Measurements from ENCODE around the gene PLEK2. TPM values are rescaled to one million over a fixed set of nuclear protein-coding genes. Genes with fewer than 3 reads are reported as not detected.

PLEK2 gene
- total RNA-seq, 3 donors from 2014 or later = 15.0 to 41.7 (median 30.8) TPM

- ATAC-seq = no peak
- TF ChIP-seq CTCF (IDR thresholded peaks at IDR 0.05) = no peak
- Histone ChIP-seq H3K9me3 (no peaks in the 10 kb centered on the region), H3K4me1 (ENCODE audit: low read depth) (no peaks in the 10 kb centered on the region), H3K4me3 (no peak overlapping the region), H3K36me3 (ENCODE audit: low read depth) (peaks cover 21% of the 10 kb centered on the region)
- intact Hi-C loops (cut with DNase I, micrococcal nuclease) = no loop called here
- no peak for DNase-seq
These were observed 34.0 kb downstream of the PLEK2 start for GRCh38 chr14:67377916-67378315.

GRCh38 chr14:67373347-67373746 lies 38.6 kb downstream of the PLEK2 start:
- ATAC-seq (no peak), DNase-seq (no peak)
- no peaks in the 10 kb centered on the region for H3K9me3 ChIP-seq
- peaks cover 10% of the 10 kb centered on the region for H3K36me3 ChIP-seq (ENCODE audit: low read depth)
- no peaks in the 10 kb centered on the region for H3K4me1 ChIP-seq (ENCODE audit: low read depth)
- H3K4me3 ChIP-seq = no peak overlapping the region
- TF ChIP-seq CTCF (IDR thresholded peaks at IDR 0.05) = no peak
- intact Hi-C loops (cut with DNase I, micrococcal nuclease) = no loop called here

GRCh38 chr14:67372833-67373232 lies 39.1 kb downstream of the PLEK2 start:
- Histone ChIP-seq H3K9me3 (no peaks in the 10 kb centered on the region), H3K36me3 (ENCODE audit: low read depth) (peaks cover 10% of the 10 kb centered on the region), H3K4me3 (no peak overlapping the region), H3K4me1 (ENCODE audit: low read depth) (no peaks in the 10 kb centered on the region)
- no peak for DNase-seq
- ATAC-seq = no peak
- intact Hi-C loops (cut with DNase I, micrococcal nuclease) = no loop called here
- no peak for TF ChIP-seq CTCF (IDR thresholded peaks at IDR 0.05)

GRCh38 chr14:67371247-67372148 lies 40.5 kb downstream of the PLEK2 start:
- Histone ChIP-seq H3K4me3 (no peak overlapping the region), H3K9me3 (no peaks in the 10 kb centered on the region), H3K36me3 (ENCODE audit: low read depth) (peaks cover 3% of the 10 kb centered on the region), H3K4me1 (ENCODE audit: low read depth) (no peaks in the 10 kb centered on the region)
- no peak for TF ChIP-seq CTCF (IDR thresholded peaks at IDR 0.05)
- ATAC-seq (peak; percentile 25), DNase-seq (no peak)
- intact Hi-C loops (cut with DNase I, micrococcal nuclease) = no loop called here

GRCh38 chr14:67370830-67371229 lies 41.1 kb downstream of the PLEK2 start:
- no peak for ATAC-seq
- TF ChIP-seq CTCF (IDR thresholded peaks at IDR 0.05) = no peak
- Histone ChIP-seq H3K9me3 (no peaks in the 10 kb centered on the region), H3K36me3 (ENCODE audit: low read depth) (peaks cover 3% of the 10 kb centered on the region), H3K4me1 (ENCODE audit: low read depth) (no peaks in the 10 kb centered on the region), H3K4me3 (no peak overlapping the region)
- no peak for DNase-seq
- intact Hi-C loops (cut with DNase I, micrococcal nuclease) = no loop called here
